IPS-18a (cell line): ENCODE results near the gene MACROD2.

Experiments used
- H3K27ac ChIP-seq: one replicate; pipeline ENCODE4 v1.5.1; 2013; ENCODE audit warnings: low read length
- H3K27me3 ChIP-seq: one replicate; pipeline ENCODE4 v1.6.1; 2013; ENCODE audit warnings: mild to moderate bottlenecking, low read length; ENCODE audit not compliant: control insufficient read depth, insufficient read depth
- H3K36me3 ChIP-seq: one replicate; pipeline ENCODE4 v1.6.1; 2013; ENCODE audit warnings: low read depth, low read length; ENCODE audit not compliant: control insufficient read depth
- H3K4me1 ChIP-seq: one replicate; pipeline ENCODE4 v1.6.1; 2013; ENCODE audit warnings: low read depth, low read length; ENCODE audit not compliant: control insufficient read depth
- H3K4me3 ChIP-seq: one replicate; pipeline ENCODE4 v1.5.1; 2013; ENCODE audit warnings: low read length
- H3K9ac ChIP-seq: one replicate; pipeline ENCODE4 v1.6.1; 2013; ENCODE audit warnings: mild to moderate bottlenecking, low read length, moderate library complexity
- H3K9me3 ChIP-seq: one replicate; pipeline ENCODE4 v1.6.1; 2013; ENCODE audit warnings: low read depth, low read length; ENCODE audit not compliant: control insufficient read depth

MACROD2 gene

GRCh38 chr20:15895560-15896084, 1900.3 kb downstream of the MACROD2 start:
- Histone ChIP-seq H3K27me3 (no peaks in the 10 kb centered on the region), H3K27ac (no peak overlapping the region), H3K36me3 (no peaks in the 10 kb centered on the region), H3K4me3 (no peak overlapping the region), H3K9me3 (no peaks in the 10 kb centered on the region), H3K9ac (no peak overlapping the region), H3K4me1 (peaks cover 4% of the 10 kb centered on the region)

- Histone ChIP-seq H3K4me3 (no peak overlapping the region), H3K36me3 (no peaks in the 10 kb centered on the region), H3K27ac (no peak overlapping the region), H3K9ac (no peak overlapping the region), H3K9me3 (no peaks in the 10 kb centered on the region), H3K4me1 (no peaks in the 10 kb centered on the region), H3K27me3 (no peaks in the 10 kb centered on the region)
These were observed 1904.7 kb downstream of the MACROD2 start for GRCh38 chr20:15899967-15900366.

GRCh38 chr20:15900443-15900842, 1905.1 kb downstream of the MACROD2 start:
- no peak overlapping the region for H3K27ac ChIP-seq
- no peaks in the 10 kb centered on the region for H3K9me3 ChIP-seq
- no peaks in the 10 kb centered on the region for H3K4me1 ChIP-seq
- no peaks in the 10 kb centered on the region for H3K36me3 ChIP-seq
- H3K27me3 ChIP-seq: no peaks in the 10 kb centered on the region
- no peak overlapping the region for H3K4me3 ChIP-seq
- H3K9ac ChIP-seq: no peak overlapping the region

GRCh38 chr20:15902493-15902892, 1907.2 kb downstream of the MACROD2 start:
- no peak overlapping the region for H3K4me3 ChIP-seq
- no peaks in the 10 kb centered on the region for H3K4me1 ChIP-seq
- H3K27me3 ChIP-seq: no peaks in the 10 kb centered on the region
- H3K9ac ChIP-seq: no peak overlapping the region
- H3K27ac ChIP-seq: no peak overlapping the region
- no peaks in the 10 kb centered on the region for H3K9me3 ChIP-seq
- no peaks in the 10 kb centered on the region for H3K36me3 ChIP-seq

GRCh38 chr20:15905661-15906060, 1910.3 kb downstream of the MACROD2 start:
- Histone ChIP-seq H3K36me3 (no peaks in the 10 kb centered on the region), H3K27me3 (no peaks in the 10 kb centered on the region), H3K4me1 (no peaks in the 10 kb centered on the region), H3K9ac (no peak overlapping the region), H3K4me3 (no peak overlapping the region), H3K9me3 (no peaks in the 10 kb centered on the region), H3K27ac (no peak overlapping the region)

GRCh38 chr20:15909995-15910394, 1914.7 kb downstream of the MACROD2 start:
- no peaks in the 10 kb centered on the region for H3K4me1 ChIP-seq
- H3K27ac ChIP-seq: no peak overlapping the region
- no peak overlapping the region for H3K9ac ChIP-seq
- no peaks in the 10 kb centered on the region for H3K36me3 ChIP-seq
- no peaks in the 10 kb centered on the region for H3K9me3 ChIP-seq
- H3K27me3 ChIP-seq: no peaks in the 10 kb centered on the region
- no peak overlapping the region for H3K4me3 ChIP-seq

- Histone ChIP-seq H3K36me3 (no peaks in the 10 kb centered on the region), H3K27ac (no peak overlapping the region), H3K4me1 (no peaks in the 10 kb centered on the region), H3K27me3 (no peaks in the 10 kb centered on the region), H3K9ac (no peak overlapping the region), H3K9me3 (no peaks in the 10 kb centered on the region), H3K4me3 (no peak overlapping the region)
These were observed 1916.3 kb downstream of the MACROD2 start for GRCh38 chr20:15911581-15911980.

- Histone ChIP-seq H3K27ac (no peak overlapping the region), H3K27me3 (no peaks in the 10 kb centered on the region), H3K36me3 (no peaks in the 10 kb centered on the region), H3K4me1 (no peaks in the 10 kb centered on the region), H3K9me3 (no peaks in the 10 kb centered on the region), H3K4me3 (no peak overlapping the region), H3K9ac (no peak overlapping the region)
These were observed 1918.2 kb downstream of the MACROD2 start for GRCh38 chr20:15913391-15914025.

- H3K9ac ChIP-seq: no peak overlapping the region
- no peak overlapping the region for H3K4me3 ChIP-seq
- no peaks in the 10 kb centered on the region for H3K4me1 ChIP-seq
- H3K27ac ChIP-seq: no peak overlapping the region
- no peaks in the 10 kb centered on the region for H3K36me3 ChIP-seq
- no peaks in the 10 kb centered on the region for H3K9me3 ChIP-seq
- no peaks in the 10 kb centered on the region for H3K27me3 ChIP-seq
These were observed 1921.3 kb downstream of the MACROD2 start for GRCh38 chr20:15916623-15917022.

- Histone ChIP-seq H3K27me3 (no peaks in the 10 kb centered on the region), H3K27ac (no peak overlapping the region), H3K4me1 (no peaks in the 10 kb centered on the region), H3K9ac (no peak overlapping the region), H3K4me3 (no peak overlapping the region), H3K36me3 (no peaks in the 10 kb centered on the region), H3K9me3 (no peaks in the 10 kb centered on the region)
These were observed 1922.0 kb downstream of the MACROD2 start for GRCh38 chr20:15917283-15917682.

GRCh38 chr20:15918631-15919030, 1923.3 kb downstream of the MACROD2 start:
- no peaks in the 10 kb centered on the region for H3K27me3 ChIP-seq
- H3K4me1 ChIP-seq: no peaks in the 10 kb centered on the region
- no peaks in the 10 kb centered on the region for H3K36me3 ChIP-seq
- H3K9me3 ChIP-seq: no peaks in the 10 kb centered on the region
- H3K27ac ChIP-seq: no peak overlapping the region
- H3K4me3 ChIP-seq: no peak overlapping the region
- H3K9ac ChIP-seq: no peak overlapping the region

- H3K9ac ChIP-seq: no peak overlapping the region
These were observed 1923.8 kb downstream of the MACROD2 start for GRCh38 chr20:15919118-15919517.

More at GRCh38 chr20:15919118-15919517, 1923.8 kb downstream of the MACROD2 start:
- Histone ChIP-seq H3K27me3 (no peaks in the 10 kb centered on the region), H3K4me1 (no peaks in the 10 kb centered on the region), H3K27ac (no peak overlapping the region), H3K36me3 (no peaks in the 10 kb centered on the region), H3K4me3 (no peak overlapping the region), H3K9me3 (no peaks in the 10 kb centered on the region)
